ENCODE data around the gene NLRP10. TPM values are rescaled to one million over a fixed set of nuclear protein-coding genes. Genes with fewer than 3 reads are reported as not detected.

NLRP10 gene
- total RNA-seq, 4 donors from 2014 or later, result not detected

- DNase-seq, result no peak
- intact Hi-C loops (cut with DNase I), result loop anchor here (5.0 kb wide), 1 partner anchor 84 kb away; no protein-coding TSS in a partner anchor
- Histone ChIP-seq H3K36me3 (no peaks in the 10 kb centered on the region), H3K4me3 (no peak overlapping the region), H3K4me1 (no peaks in the 10 kb centered on the region), H3K27ac (no peak overlapping the region), H3K27me3 (no peaks in the 10 kb centered on the region), H3K9me3 (no peaks in the 10 kb centered on the region)
- 29 to 57% methylated on average over 3 to 4 of the region's 4 CpGs for WGBS, 2 donors
- TF ChIP-seq, protein P1, sequence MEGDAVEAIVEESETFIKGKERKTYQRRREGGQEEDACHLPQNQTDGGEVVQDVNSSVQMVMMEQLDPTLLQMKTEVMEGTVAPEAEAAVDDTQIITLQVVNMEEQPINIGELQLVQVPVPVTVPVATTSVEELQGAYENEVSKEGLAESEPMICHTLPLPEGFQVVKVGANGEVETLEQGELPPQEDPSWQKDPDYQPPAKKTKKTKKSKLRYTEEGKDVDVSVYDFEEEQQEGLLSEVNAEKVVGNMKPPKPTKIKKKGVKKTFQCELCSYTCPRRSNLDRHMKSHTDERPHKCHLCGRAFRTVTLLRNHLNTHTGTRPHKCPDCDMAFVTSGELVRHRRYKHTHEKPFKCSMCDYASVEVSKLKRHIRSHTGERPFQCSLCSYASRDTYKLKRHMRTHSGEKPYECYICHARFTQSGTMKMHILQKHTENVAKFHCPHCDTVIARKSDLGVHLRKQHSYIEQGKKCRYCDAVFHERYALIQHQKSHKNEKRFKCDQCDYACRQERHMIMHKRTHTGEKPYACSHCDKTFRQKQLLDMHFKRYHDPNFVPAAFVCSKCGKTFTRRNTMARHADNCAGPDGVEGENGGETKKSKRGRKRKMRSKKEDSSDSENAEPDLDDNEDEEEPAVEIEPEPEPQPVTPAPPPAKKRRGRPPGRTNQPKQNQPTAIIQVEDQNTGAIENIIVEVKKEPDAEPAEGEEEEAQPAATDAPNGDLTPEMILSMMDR (IDR thresholded peaks at IDR 0.05), result no peak
- no peak for TF ChIP-seq POLR2A (IDR thresholded peaks at IDR 0.05)
Observed at GRCh38 chr11:8008212-8008611, 43.0 kb upstream of the NLRP10 start.

DNA sequence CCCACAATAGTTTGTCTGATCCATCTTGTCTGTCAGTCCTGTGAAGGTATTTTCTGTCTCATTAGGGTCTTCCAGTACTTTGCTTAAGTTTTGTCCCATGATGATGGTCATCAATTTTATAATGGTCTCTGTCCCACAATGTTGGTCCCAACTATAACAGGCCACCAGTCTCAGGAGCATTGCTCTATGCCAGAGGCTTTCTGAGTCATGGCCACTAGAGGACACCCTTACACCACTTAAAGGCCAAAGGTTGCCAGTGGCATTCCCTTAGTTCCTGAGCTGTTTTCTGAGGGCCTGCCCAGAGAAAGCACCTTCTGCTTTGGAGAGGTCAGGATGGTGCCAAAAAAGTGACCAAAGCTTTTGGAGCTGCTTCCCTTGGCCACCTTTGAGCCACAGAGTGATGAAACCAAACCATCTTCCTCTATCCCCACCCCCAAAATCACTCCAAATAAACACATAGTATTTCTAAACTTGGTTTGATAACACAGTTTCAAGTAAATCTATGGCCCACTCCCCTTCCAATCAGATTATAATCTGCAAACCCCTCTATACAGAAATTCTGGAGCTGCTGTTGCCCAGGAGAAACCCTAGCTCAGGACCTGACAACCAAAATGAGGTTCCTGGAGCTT, 41.2 kb upstream of the NLRP10 start:
- DNase-seq, result no peak
- Histone ChIP-seq H3K4me1 (no peaks in the 10 kb centered on the region), H3K36me3 (no peaks in the 10 kb centered on the region), H3K27ac (no peak overlapping the region), H3K27me3 (no peaks in the 10 kb centered on the region), H3K9me3 (no peaks in the 10 kb centered on the region), H3K4me3 (no peak overlapping the region)
- TF ChIP-seq, protein P1 (IDR thresholded peaks at IDR 0.05), result peak; percentile 22 to 78 (median 72)
- TF ChIP-seq POLR2A (IDR thresholded peaks at IDR 0.05), result no peak
- intact Hi-C loops (cut with DNase I), result loop anchor here (5.0 kb wide), 1 partner anchor 86 kb away; no protein-coding TSS in a partner anchor

GRCh38 chr11:8005556-8005955, 40.3 kb upstream of the NLRP10 start:
- Histone ChIP-seq H3K9me3 (no peaks in the 10 kb centered on the region), H3K27ac (no peak overlapping the region), H3K27me3 (no peaks in the 10 kb centered on the region), H3K36me3 (no peaks in the 10 kb centered on the region), H3K4me1 (no peaks in the 10 kb centered on the region), H3K4me3 (no peak overlapping the region)
- intact Hi-C loops (cut with DNase I), result loop anchor here (5.0 kb wide), 1 partner anchor 87 kb away; no protein-coding TSS in a partner anchor
- DNase-seq, result no peak
- TF ChIP-seq, protein P1 (IDR thresholded peaks at IDR 0.05), result no peak
- TF ChIP-seq POLR2A (IDR thresholded peaks at IDR 0.05), result no peak

GRCh38 chr11:8004008-8004407, 38.8 kb upstream of the NLRP10 start:
- Histone ChIP-seq H3K27ac (no peak overlapping the region), H3K36me3 (peaks cover 0 to 14% (median 4%) of the 10 kb centered on the region in 3 donors), H3K4me3 (no peak overlapping the region), H3K27me3 (no peaks in the 10 kb centered on the region), H3K9me3 (no peaks in the 10 kb centered on the region), H3K4me1 (no peaks in the 10 kb centered on the region)
- no peak for TF ChIP-seq POLR2A (IDR thresholded peaks at IDR 0.05)
- TF ChIP-seq, protein P1 (IDR thresholded peaks at IDR 0.05), result no peak
- 88 to 95% methylated on average over 1 to 2 of the region's 2 CpGs for WGBS, 2 donors
- no peak for DNase-seq
- intact Hi-C loops (cut with DNase I), result no loop called here

- WGBS, 2 donors, result 58 to 72% methylated on average over 7 of the region's 7 CpGs
- no peak overlapping the region for H3K27ac ChIP-seq
- no peaks in the 10 kb centered on the region for H3K27me3 ChIP-seq
- TF ChIP-seq, protein P1 (IDR thresholded peaks at IDR 0.05), result no peak
- no peak for TF ChIP-seq POLR2A (IDR thresholded peaks at IDR 0.05)
- H3K9me3 ChIP-seq, result no peaks in the 10 kb centered on the region
- no peak overlapping the region for H3K4me3 ChIP-seq
- DNase-seq, result no peak
- H3K36me3 ChIP-seq, result peaks cover 0 to 22% (median 11%) of the 10 kb centered on the region in 3 donors
- H3K4me1 ChIP-seq, result no peaks in the 10 kb centered on the region
- intact Hi-C loops (cut with DNase I), result no loop called here
Observed at GRCh38 chr11:8003187-8003586, 37.9 kb upstream of the NLRP10 start.

All from esophagus squamous epithelium (tissue), 5 donors.